H1 (cell line): ENCODE results near the gene IFT27. TPM values are rescaled to one million over a fixed set of nuclear protein-coding genes. Genes with fewer than 3 reads are reported as not detected.

ENCODE experiments used
- CTCF ChIA-PET: fragments of 300-600 bp; sonication (Branson Sonifier 250); formaldehyde crosslinking; loops from one replicate; lab custom pipeline; 2021; ENCODE audit not compliant: partially characterized antibody; lab: Charles Lee
- POLR2A ChIA-PET: fragments of 300-600 bp; sonication (Branson Sonifier 250); formaldehyde crosslinking; loops from one replicate; lab custom pipeline; 2021; ENCODE audit warnings: inconsistent platforms; ENCODE audit not compliant: partially characterized antibody; lab: Charles Lee
- DNase-seq, 2 experiments: peaks; one replicate each; pipeline versions ENCODE4 v3.0.0 to v3.0.0-alpha.2; 2010 to 2022; ENCODE audit warnings: low spot score in 2 of 2, low read depth in 1 of 2, mixed read lengths in 1 of 2
- FAIRE-seq: peaks from 2 replicates; lab custom pipeline; 2011; peaks lifted over from hg19 to GRCh38; lab: Jason Lieb, UNC
- H2AFZ ChIP-seq: 2 replicates; pipeline ENCODE4 v1.8.1; 2012; ENCODE audit warnings: low read length, inconsistent platforms
- H2AK5ac ChIP-seq: 2 replicates; pipeline ENCODE4 v1.6.1; 2013; ENCODE audit warnings: low read depth, low read length
- H2BK120ac ChIP-seq: replicated peaks from 2 replicates; pipeline ENCODE3; 2013; ENCODE audit warnings: low read depth, low read length, inconsistent platforms
- H2BK12ac ChIP-seq: 2 replicates; pipeline ENCODE4 v1.6.1; 2013; ENCODE audit warnings: low read depth, low read length
- H2BK15ac ChIP-seq: 2 replicates; pipeline ENCODE4 v1.6.1; 2013; ENCODE audit warnings: low read length
- H2BK20ac ChIP-seq: 2 replicates; pipeline ENCODE4 v1.6.1; 2013; ENCODE audit warnings: low read length
- H2BK5ac ChIP-seq: 2 replicates; pipeline ENCODE4 v1.6.1; 2013; ENCODE audit warnings: low read depth, low read length
- H3K14ac ChIP-seq: 2 replicates; pipeline ENCODE4 v1.6.1; 2013; ENCODE audit warnings: inconsistent platforms; ENCODE audit not compliant: insufficient read length
- H3K18ac ChIP-seq: 2 replicates; pipeline ENCODE4 v1.6.1; 2013; ENCODE audit warnings: low read length; ENCODE audit errors: extremely low read depth
- H3K23ac ChIP-seq: 2 replicates; pipeline ENCODE4 v1.6.1; 2013; ENCODE audit warnings: inconsistent platforms; ENCODE audit not compliant: insufficient read length
- H3K23me2 ChIP-seq: 2 replicates; pipeline ENCODE4 v1.6.1; 2013; ENCODE audit warnings: low read depth, low read length
- H3K27ac ChIP-seq: 2 replicates; pipeline ENCODE4 v1.6.1; 2011; ENCODE audit warnings: low read depth, low read length, inconsistent platforms
- H3K27me3 ChIP-seq, 4 experiments: replicated peaks in 1 of 4; 1 replicate in 1 of 4; 2 replicates in 3 of 4; pipeline versions ENCODE4 v1.6.1 to v1.8.1; 2011 to 2013; ENCODE audit warnings: low read length in 3 of 4, mild to moderate bottlenecking in 3 of 4, inconsistent platforms in 2 of 4, mixed read lengths in 2 of 4, moderate library complexity in 1 of 4; ENCODE audit not compliant: control insufficient read depth in 3 of 4, insufficient read depth in 3 of 4; ENCODE audit errors: extremely low read depth in 1 of 4
- H3K36me3 ChIP-seq, 4 experiments: 2 replicates each; pipeline versions ENCODE4 v1.6.1 to v1.8.1; 2011 to 2013; ENCODE audit warnings: mild to moderate bottlenecking in 4 of 4, low read length in 3 of 4, moderate library complexity in 2 of 4, control low read depth in 1 of 4, inconsistent platforms in 1 of 4; ENCODE audit not compliant: insufficient read depth in 4 of 4, control insufficient read depth in 2 of 4
- H3K4ac ChIP-seq: replicated peaks from 2 replicates; pipeline ENCODE3; 2013; ENCODE audit warnings: low read length, low read depth, mixed read lengths, inconsistent platforms; ENCODE audit not compliant: insufficient read length
- H3K4me1 ChIP-seq, 4 experiments: replicated peaks in 1 of 4; 1 replicate in 1 of 4; 2 replicates in 3 of 4; pipeline versions ENCODE4 v1.6.1 to v1.8.1; 2011 to 2013; ENCODE audit warnings: low read length in 3 of 4, inconsistent platforms in 2 of 4, mixed read lengths in 1 of 4; ENCODE audit not compliant: insufficient read depth in 4 of 4, control insufficient read depth in 3 of 4
- H3K4me2 ChIP-seq, 2 experiments: 2 replicates each; pipeline versions ENCODE4 v1.6.1 to v1.8.1; 2011 to 2013; ENCODE audit warnings: low read depth in 2 of 2, low read length in 2 of 2, control low read depth in 1 of 2, inconsistent platforms in 1 of 2, mild to moderate bottlenecking in 1 of 2; ENCODE audit not compliant: insufficient read depth in 1 of 2
- H3K4me3 ChIP-seq, 4 experiments: fragments of 200-600, 300-600 bp in 1 of 4; sonication (generic), shearing (Covaris generic), sonication (Bioruptor Twin) in 1 of 4; 2 replicates each; pipeline versions ENCODE4 v1.5.1 to v1.8.1; 2011 to 2016; ENCODE audit warnings: low read length in 4 of 4, low read depth in 3 of 4, control low read depth in 2 of 4, inconsistent platforms in 2 of 4, mild to moderate bottlenecking in 2 of 4, mixed read lengths in 1 of 4, moderate library complexity in 1 of 4; ENCODE audit not compliant: insufficient read depth in 2 of 4; ENCODE audit errors: extremely low read depth in 1 of 4
- H3K56ac ChIP-seq: replicated peaks from 2 replicates; pipeline ENCODE3; 2013; ENCODE audit warnings: low read depth, mild to moderate bottlenecking, mixed read lengths, low read length, inconsistent platforms; ENCODE audit not compliant: insufficient read length
- H3K79me1 ChIP-seq: 2 replicates; pipeline ENCODE4 v1.6.1; 2013; ENCODE audit warnings: low read depth, low read length, control low read depth
- H3K79me2 ChIP-seq, 2 experiments: 2 replicates each; pipeline versions ENCODE4 v1.6.1 to v1.8.1; 2012 to 2013; ENCODE audit warnings: low read length in 2 of 2, mild to moderate bottlenecking in 2 of 2, inconsistent platforms in 1 of 2; ENCODE audit not compliant: insufficient read depth in 2 of 2, control insufficient read depth in 1 of 2
- H3K9ac ChIP-seq, 4 experiments: replicated peaks in 1 of 4; 1 replicate in 1 of 4; 2 replicates in 3 of 4; pipeline versions ENCODE4 v1.6.1 to v1.8.1; 2011 to 2013; ENCODE audit warnings: low read depth in 3 of 4, low read length in 3 of 4, control low read depth in 2 of 4, mild to moderate bottlenecking in 2 of 4, moderate library complexity in 2 of 4, inconsistent platforms in 1 of 4; ENCODE audit errors: extremely low read depth in 1 of 4
- H3K9me3 ChIP-seq, 2 experiments: 2 replicates each; pipeline versions ENCODE4 v1.6.1 to v1.8.1; 2012 to 2013; ENCODE audit warnings: mild to moderate bottlenecking in 2 of 2, moderate library complexity in 2 of 2, control low read depth in 1 of 2, inconsistent platforms in 1 of 2, low read depth in 1 of 2, low read length in 1 of 2, mixed read lengths in 1 of 2; ENCODE audit not compliant: insufficient read depth in 2 of 2
- H4K20me1 ChIP-seq, 2 experiments: replicated peaks in 1 of 2; 2 replicates each; pipeline versions ENCODE3 to v1.8.1; 2011 to 2013; ENCODE audit warnings: inconsistent platforms in 2 of 2, low read length in 2 of 2, mild to moderate bottlenecking in 1 of 2; ENCODE audit not compliant: insufficient read depth in 2 of 2, control insufficient read depth in 1 of 2
- H4K5ac ChIP-seq: 2 replicates; pipeline ENCODE4 v1.6.1; 2013; ENCODE audit warnings: low read length, low read depth, mixed read lengths, inconsistent platforms; ENCODE audit not compliant: insufficient read length
- H4K8ac ChIP-seq: 2 replicates; pipeline ENCODE4 v1.8.0; 2013; ENCODE audit warnings: mild to moderate bottlenecking, moderate library complexity, low read length, inconsistent platforms; ENCODE audit not compliant: insufficient read depth; ENCODE audit errors: extremely low read depth
- H4K91ac ChIP-seq: replicated peaks from 2 replicates; pipeline ENCODE3; 2013; ENCODE audit warnings: low read length, mixed read lengths, inconsistent platforms; ENCODE audit not compliant: insufficient read length
- RAD21 ChIP-seq, 2 experiments: IDR thresholded peaks in 1 of 2; conservative IDR thresholded peaks in 1 of 2; 2 replicates each; pipeline ENCODE4 v1.6.1; 2011; ENCODE audit warnings: low read depth in 2 of 2, low read length in 2 of 2, improper control_type of control experiment in 1 of 2, inconsistent platforms in 1 of 2, mild to moderate bottlenecking in 1 of 2, moderate library complexity in 1 of 2
- RNF2 ChIP-seq: fragments of 200-900, 300-1000 bp; sonication (generic); IDR thresholded peaks from 2 replicates; pipeline ENCODE4 v1.7.1; 2016; ENCODE audit warnings: borderline replicate concordance, low read depth, mild to moderate bottlenecking, antibody characterized with exemption, low read length; ENCODE audit not compliant: poor library complexity, severe bottlenecking; ENCODE audit errors: missing control alignments
- WGBS, 2 experiments: shearing (Covaris generic) in 1 of 2; methylation state at CpG; one replicate each; pipeline versions ENCODE4 v1.1.6 to v1.1.7; 2013 to 2015; ENCODE audit warnings: low lambda C conversion rate in 2 of 2, mixed read lengths in 2 of 2, inconsistent platforms in 1 of 2, low coverage in 1 of 2, missing lambda C conversion rate in 1 of 2; ENCODE audit not compliant: insufficient replicate concordance in 2 of 2, insufficient coverage in 1 of 2, insufficient read length in 1 of 2; ENCODE audit errors: extremely low coverage in 1 of 2, missing lambda C conversion rate in 1 of 2; 5-methylcytosine and 5-hydroxymethylcytosine counted together
- polyA plus RNA-seq, 7 experiments: library from polyadenylated mRNA; depleted of rRNA in 3 of 7; stranded (reverse) in 5 of 7; unstranded in 2 of 7; fragments of >200 nt in 5 of 7; fragments of 200-250 nt in 2 of 7; gene quantifications; 1 replicate in 5 of 7; 2 replicates in 1 of 7; 4 replicates in 1 of 7; pipeline versions ENCODE4 v1.2.1 to v1.2.3, GENCODE V29; 2011 to 2013; ENCODE audit warnings: missing spikeins in 2 of 7, mixed read lengths in 2 of 7
- total RNA-seq: library from RNA; stranded (reverse); fragmentation: NEBNext Ultra II Directional; extraction: Animal tissue kit (Norgen Biotek cat#: 25700); gene quantifications from 2 replicates; pipeline ENCODE4 v1.2.1, GENCODE V29; 2021

Gene IFT27
- total and polyA plus RNA-seq, 2 of the 8 experiments (the other 6 are each of a cell fraction or from before 2014, with no cell fraction given): 36.4 to 46.2 TPM

GRCh38 chr22:36740716-36741115 lies 35.2 kb downstream of the IFT27 start:
- 0 out of 4 replicates have a peak, but pooled peaks cover 0 to 2% of the 10 kb centered on the region in 2 experiments for H3K9me3 ChIP-seq
- no peak overlapping the region for H4K8ac ChIP-seq
- H2AFZ ChIP-seq: no peak overlapping the region; the same call in 1 of the 2 replicates
- H4K91ac ChIP-seq: no peak overlapping the region
- H2BK5ac ChIP-seq: no peak overlapping the region
- no peak overlapping the region for H2AK5ac ChIP-seq
- no peak overlapping the region for H3K27ac ChIP-seq
- no peak overlapping the region for H2BK20ac ChIP-seq
- no peaks in the 10 kb centered on the region for H3K4me1 ChIP-seq
- H2BK15ac ChIP-seq: no peak overlapping the region
- TF ChIP-seq RAD21 (IDR thresholded peaks at IDR 0.05 in 1 of 2, conservative IDR thresholded peaks at IDR 0.05 in 1 of 2; ENCODE audit: low read depth in 2 of 2, low read length in 2 of 2) (no peak), RNF2 (no peak)
- ChIA-PET POLR2A (no interaction called here), CTCF (no interaction called here)
- no peak overlapping the region for H3K18ac ChIP-seq
- no peak overlapping the region for H3K56ac ChIP-seq
- H2BK120ac ChIP-seq: no peak overlapping the region
- H3K14ac ChIP-seq: no peak overlapping the region
- no peaks in the 10 kb centered on the region for H3K23me2 ChIP-seq
- no peak overlapping the region for H3K4me2 ChIP-seq
- WGBS, 2 experiments: 89% methylated on average over 4 of the region's 4 CpGs; no CpG with 5 or more reads in 1 of the 2 experiments
- FAIRE-seq: no peak
- H3K79me2 ChIP-seq: no peaks in the 10 kb centered on the region
- H3K9ac ChIP-seq: no peak overlapping the region
- no peak overlapping the region for H3K4me3 ChIP-seq
- no peak overlapping the region for H3K23ac ChIP-seq
- no peak overlapping the region for H3K4ac ChIP-seq
- H4K5ac ChIP-seq: no peak overlapping the region
- no peak overlapping the region for H2BK12ac ChIP-seq
- no peaks in the 10 kb centered on the region for H4K20me1 ChIP-seq
- H3K36me3 ChIP-seq: no peaks in the 10 kb centered on the region
- no peak for DNase-seq
- no peaks in the 10 kb centered on the region for H3K79me1 ChIP-seq
- H3K27me3 ChIP-seq: peaks cover 0 to 7% (median 1%) of the 10 kb centered on the region in 4 experiments; a peak in 1 of 7 replicates
